H1 (cell line): ENCODE measurements around the gene SCAF1. TPM values are rescaled to one million over a fixed set of nuclear protein-coding genes. Genes with fewer than 3 reads are reported as not detected.
A peak's percentile ranks its signal among the peaks of the same experiment; 100 is the strongest.

Experiments
- CTCF ChIA-PET: fragments of 300-600 bp; sonication (Branson Sonifier 250); formaldehyde crosslinking; loops from one replicate; lab custom pipeline; 2021; ENCODE audit not compliant: partially characterized antibody; lab: Charles Lee
- POLR2A ChIA-PET: fragments of 300-600 bp; sonication (Branson Sonifier 250); formaldehyde crosslinking; loops from one replicate; lab custom pipeline; 2021; ENCODE audit warnings: inconsistent platforms; ENCODE audit not compliant: partially characterized antibody; lab: Charles Lee
- DNase-seq, 2 experiments: peaks; one replicate each; pipeline versions ENCODE4 v3.0.0 to v3.0.0-alpha.2; 2010 to 2022; ENCODE audit warnings: low spot score in 2 of 2, low read depth in 1 of 2, mixed read lengths in 1 of 2
- FAIRE-seq: peaks from 2 replicates; lab custom pipeline; 2011; peaks lifted over from hg19 to GRCh38; lab: Jason Lieb, UNC
- H2AFZ ChIP-seq: 2 replicates; pipeline ENCODE4 v1.8.1; 2012; ENCODE audit warnings: low read length, inconsistent platforms
- H2AK5ac ChIP-seq: 2 replicates; pipeline ENCODE4 v1.6.1; 2013; ENCODE audit warnings: low read depth, low read length
- H2BK120ac ChIP-seq: replicated peaks from 2 replicates; pipeline ENCODE3; 2013; ENCODE audit warnings: low read depth, low read length, inconsistent platforms
- H2BK12ac ChIP-seq: 2 replicates; pipeline ENCODE4 v1.6.1; 2013; ENCODE audit warnings: low read depth, low read length
- H2BK15ac ChIP-seq: 2 replicates; pipeline ENCODE4 v1.6.1; 2013; ENCODE audit warnings: low read length
- H2BK20ac ChIP-seq: 2 replicates; pipeline ENCODE4 v1.6.1; 2013; ENCODE audit warnings: low read length
- H2BK5ac ChIP-seq: 2 replicates; pipeline ENCODE4 v1.6.1; 2013; ENCODE audit warnings: low read depth, low read length
- H3K14ac ChIP-seq: 2 replicates; pipeline ENCODE4 v1.6.1; 2013; ENCODE audit warnings: inconsistent platforms; ENCODE audit not compliant: insufficient read length
- H3K18ac ChIP-seq: 2 replicates; pipeline ENCODE4 v1.6.1; 2013; ENCODE audit warnings: low read length; ENCODE audit errors: extremely low read depth
- H3K23ac ChIP-seq: 2 replicates; pipeline ENCODE4 v1.6.1; 2013; ENCODE audit warnings: inconsistent platforms; ENCODE audit not compliant: insufficient read length
- H3K23me2 ChIP-seq: 2 replicates; pipeline ENCODE4 v1.6.1; 2013; ENCODE audit warnings: low read depth, low read length
- H3K27ac ChIP-seq: 2 replicates; pipeline ENCODE4 v1.6.1; 2011; ENCODE audit warnings: low read depth, low read length, inconsistent platforms
- H3K27me3 ChIP-seq, 4 experiments: replicated peaks in 1 of 4; 1 replicate in 1 of 4; 2 replicates in 3 of 4; pipeline versions ENCODE4 v1.6.1 to v1.8.1; 2011 to 2013; ENCODE audit warnings: low read length in 3 of 4, mild to moderate bottlenecking in 3 of 4, inconsistent platforms in 2 of 4, mixed read lengths in 2 of 4, moderate library complexity in 1 of 4; ENCODE audit not compliant: control insufficient read depth in 3 of 4, insufficient read depth in 3 of 4; ENCODE audit errors: extremely low read depth in 1 of 4
- H3K36me3 ChIP-seq, 4 experiments: 2 replicates each; pipeline versions ENCODE4 v1.6.1 to v1.8.1; 2011 to 2013; ENCODE audit warnings: mild to moderate bottlenecking in 4 of 4, low read length in 3 of 4, moderate library complexity in 2 of 4, control low read depth in 1 of 4, inconsistent platforms in 1 of 4; ENCODE audit not compliant: insufficient read depth in 4 of 4, control insufficient read depth in 2 of 4
- H3K4ac ChIP-seq: replicated peaks from 2 replicates; pipeline ENCODE3; 2013; ENCODE audit warnings: low read length, low read depth, mixed read lengths, inconsistent platforms; ENCODE audit not compliant: insufficient read length
- H3K4me1 ChIP-seq, 4 experiments: replicated peaks in 1 of 4; 1 replicate in 1 of 4; 2 replicates in 3 of 4; pipeline versions ENCODE4 v1.6.1 to v1.8.1; 2011 to 2013; ENCODE audit warnings: low read length in 3 of 4, inconsistent platforms in 2 of 4, mixed read lengths in 1 of 4; ENCODE audit not compliant: insufficient read depth in 4 of 4, control insufficient read depth in 3 of 4
- H3K4me2 ChIP-seq, 2 experiments: 2 replicates each; pipeline versions ENCODE4 v1.6.1 to v1.8.1; 2011 to 2013; ENCODE audit warnings: low read depth in 2 of 2, low read length in 2 of 2, control low read depth in 1 of 2, inconsistent platforms in 1 of 2, mild to moderate bottlenecking in 1 of 2; ENCODE audit not compliant: insufficient read depth in 1 of 2
- H3K4me3 ChIP-seq, 4 experiments: fragments of 200-600, 300-600 bp in 1 of 4; sonication (generic), shearing (Covaris generic), sonication (Bioruptor Twin) in 1 of 4; 2 replicates each; pipeline versions ENCODE4 v1.5.1 to v1.8.1; 2011 to 2016; ENCODE audit warnings: low read length in 4 of 4, low read depth in 3 of 4, control low read depth in 2 of 4, inconsistent platforms in 2 of 4, mild to moderate bottlenecking in 2 of 4, mixed read lengths in 1 of 4, moderate library complexity in 1 of 4; ENCODE audit not compliant: insufficient read depth in 2 of 4; ENCODE audit errors: extremely low read depth in 1 of 4
- H3K56ac ChIP-seq: replicated peaks from 2 replicates; pipeline ENCODE3; 2013; ENCODE audit warnings: low read depth, mild to moderate bottlenecking, mixed read lengths, low read length, inconsistent platforms; ENCODE audit not compliant: insufficient read length
- H3K79me1 ChIP-seq: 2 replicates; pipeline ENCODE4 v1.6.1; 2013; ENCODE audit warnings: low read depth, low read length, control low read depth
- H3K79me2 ChIP-seq, 2 experiments: 2 replicates each; pipeline versions ENCODE4 v1.6.1 to v1.8.1; 2012 to 2013; ENCODE audit warnings: low read length in 2 of 2, mild to moderate bottlenecking in 2 of 2, inconsistent platforms in 1 of 2; ENCODE audit not compliant: insufficient read depth in 2 of 2, control insufficient read depth in 1 of 2
- H3K9ac ChIP-seq, 4 experiments: replicated peaks in 1 of 4; 1 replicate in 1 of 4; 2 replicates in 3 of 4; pipeline versions ENCODE4 v1.6.1 to v1.8.1; 2011 to 2013; ENCODE audit warnings: low read depth in 3 of 4, low read length in 3 of 4, control low read depth in 2 of 4, mild to moderate bottlenecking in 2 of 4, moderate library complexity in 2 of 4, inconsistent platforms in 1 of 4; ENCODE audit errors: extremely low read depth in 1 of 4
- H3K9me3 ChIP-seq, 2 experiments: 2 replicates each; pipeline versions ENCODE4 v1.6.1 to v1.8.1; 2012 to 2013; ENCODE audit warnings: mild to moderate bottlenecking in 2 of 2, moderate library complexity in 2 of 2, control low read depth in 1 of 2, inconsistent platforms in 1 of 2, low read depth in 1 of 2, low read length in 1 of 2, mixed read lengths in 1 of 2; ENCODE audit not compliant: insufficient read depth in 2 of 2
- H4K20me1 ChIP-seq, 2 experiments: replicated peaks in 1 of 2; 2 replicates each; pipeline versions ENCODE3 to v1.8.1; 2011 to 2013; ENCODE audit warnings: inconsistent platforms in 2 of 2, low read length in 2 of 2, mild to moderate bottlenecking in 1 of 2; ENCODE audit not compliant: insufficient read depth in 2 of 2, control insufficient read depth in 1 of 2
- H4K5ac ChIP-seq: 2 replicates; pipeline ENCODE4 v1.6.1; 2013; ENCODE audit warnings: low read length, low read depth, mixed read lengths, inconsistent platforms; ENCODE audit not compliant: insufficient read length
- H4K8ac ChIP-seq: 2 replicates; pipeline ENCODE4 v1.8.0; 2013; ENCODE audit warnings: mild to moderate bottlenecking, moderate library complexity, low read length, inconsistent platforms; ENCODE audit not compliant: insufficient read depth; ENCODE audit errors: extremely low read depth
- H4K91ac ChIP-seq: replicated peaks from 2 replicates; pipeline ENCODE3; 2013; ENCODE audit warnings: low read length, mixed read lengths, inconsistent platforms; ENCODE audit not compliant: insufficient read length
- HDAC6 ChIP-seq: IDR thresholded peaks from one replicate; pipeline ENCODE4 v1.7.1; 2012; ENCODE audit warnings: low read depth, mild to moderate bottlenecking, inconsistent platforms, low read length, moderate library complexity
- JUN ChIP-seq: IDR thresholded peaks from 2 replicates; pipeline ENCODE4 v1.6.1; 2011; ENCODE audit warnings: low read depth, mild to moderate bottlenecking, improper control_type of control experiment, low read length
- KDM5A ChIP-seq: fragments of 200-600 bp; IDR thresholded peaks from 2 replicates; pipeline ENCODE4 v1.7.1; 2012; ENCODE audit warnings: mild to moderate bottlenecking, low read length, inconsistent platforms, mixed read lengths
- PHF8 ChIP-seq: fragments of 200-600 bp; sonication (generic); conservative IDR thresholded peaks from 2 replicates; pipeline ENCODE4 v1.7.1; 2012; ENCODE audit warnings: low read depth, mild to moderate bottlenecking, inconsistent platforms, low read length, moderate library complexity
- TEAD4 ChIP-seq: IDR thresholded peaks from 2 replicates; pipeline ENCODE4 v1.6.1; 2012; ENCODE audit warnings: low read depth, low read length, inconsistent platforms, mixed read lengths
- WGBS, 2 experiments: shearing (Covaris generic) in 1 of 2; methylation state at CpG; one replicate each; pipeline versions ENCODE4 v1.1.6 to v1.1.7; 2013 to 2015; ENCODE audit warnings: low lambda C conversion rate in 2 of 2, mixed read lengths in 2 of 2, inconsistent platforms in 1 of 2, low coverage in 1 of 2, missing lambda C conversion rate in 1 of 2; ENCODE audit not compliant: insufficient replicate concordance in 2 of 2, insufficient coverage in 1 of 2, insufficient read length in 1 of 2; ENCODE audit errors: extremely low coverage in 1 of 2, missing lambda C conversion rate in 1 of 2; 5-methylcytosine and 5-hydroxymethylcytosine counted together
- polyA plus RNA-seq, 7 experiments: library from polyadenylated mRNA; depleted of rRNA in 3 of 7; stranded (reverse) in 5 of 7; unstranded in 2 of 7; fragments of >200 nt in 5 of 7; fragments of 200-250 nt in 2 of 7; gene quantifications; 1 replicate in 5 of 7; 2 replicates in 1 of 7; 4 replicates in 1 of 7; pipeline versions ENCODE4 v1.2.1 to v1.2.3, GENCODE V29; 2011 to 2013; ENCODE audit warnings: missing spikeins in 2 of 7, mixed read lengths in 2 of 7
- total RNA-seq: library from RNA; stranded (reverse); fragmentation: NEBNext Ultra II Directional; extraction: Animal tissue kit (Norgen Biotek cat#: 25700); gene quantifications from 2 replicates; pipeline ENCODE4 v1.2.1, GENCODE V29; 2021
- TF ChIP-seq, protein P1 (sequence below): IDR thresholded peaks from 2 replicates; pipeline ENCODE4 v1.6.1; 2011; ENCODE audit warnings: low read depth, mild to moderate bottlenecking, low read length; ENCODE audit not compliant: insufficient read depth

Gene SCAF1
- total and polyA plus RNA-seq, 2 of the 8 experiments (the other 6 are each of a cell fraction or from before 2014, with no cell fraction given): 9.7 to 81.7 TPM

DNA sequence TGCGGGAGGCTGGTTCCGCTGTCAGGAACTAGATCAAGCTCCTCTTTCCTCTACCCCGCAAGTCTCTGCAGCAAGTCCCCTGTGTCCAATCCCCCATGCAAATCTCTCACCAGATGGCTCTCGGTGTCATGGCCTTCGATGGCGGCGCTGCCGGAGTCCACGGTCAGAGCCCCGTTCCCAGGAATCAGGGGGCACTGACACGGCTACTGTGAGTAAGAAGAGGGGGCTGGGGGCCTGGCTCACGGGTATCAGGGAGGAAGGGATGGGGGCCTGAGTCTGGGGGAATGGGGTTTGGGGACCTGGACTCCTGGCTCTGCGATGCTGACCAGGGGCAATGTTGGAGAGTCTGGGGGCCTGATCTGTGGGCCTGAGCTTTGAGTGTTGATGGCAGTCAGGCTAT lies 4.0 kb downstream of the SCAF1 start:
- Histone ChIP-seq H2AK5ac (no peak overlapping the region), H3K4me3 (no peak overlapping the region), H2BK15ac (no peak overlapping the region), H3K9me3 (no peaks in the 10 kb centered on the region), H2BK5ac (0 out of 2 replicates have a peak overlapping the region, but pooled peaks have one; percentile 52), H3K79me2 (peaks cover 10 to 32% of the 10 kb centered on the region in 2 experiments), H3K9ac (no peak overlapping the region), H3K56ac (no peak overlapping the region), H3K4me1 (peaks cover 2 to 9% (median 5%) of the 10 kb centered on the region in 4 experiments; a peak in 6 of 7 replicates), H3K18ac (no peak overlapping the region), H2BK20ac (no peak overlapping the region), H3K23ac (no peak overlapping the region), H2AFZ (no peak overlapping the region), H4K91ac (no peak overlapping the region), H3K36me3 (peaks cover 6 to 29% (median 16%) of the 10 kb centered on the region in 4 experiments; a peak in 6 of 8 replicates), H3K14ac (no peak overlapping the region), H4K8ac (no peak overlapping the region), H4K20me1 (peaks cover 7 to 21% of the 10 kb centered on the region in 2 experiments), H4K5ac (no peak overlapping the region), H3K23me2 (peaks cover 2% of the 10 kb centered on the region; the same call in 1 of the 2 replicates), H3K79me1 (peaks cover 22% of the 10 kb centered on the region), H2BK12ac (no peak overlapping the region), H3K4ac (no peak overlapping the region), H3K27ac (no peak overlapping the region), H2BK120ac (no peak overlapping the region), H3K27me3 (no peaks in the 10 kb centered on the region), H3K4me2 (no peak overlapping the region)
- no peak for DNase-seq
- ChIA-PET POLR2A (interaction anchor here (1.0 to 50.7 kb wide), 8 partner anchors 10 to 45 kb away, joined by 3 to 840 read pairs (median 12); partner anchors contain the start of genes BCL2L12, CPT1C, IRF3 and PRMT1), CTCF (interaction anchor here (1.7 kb wide), 1 partner anchor 26 kb away, joined by 8 read pairs; no protein-coding TSS in a partner anchor)
- TF ChIP-seq JUN (no peak), PHF8 (no peak), HDAC6 (no peak), TEAD4 (no peak), KDM5A (no peak)
- TF ChIP-seq, protein P1, sequence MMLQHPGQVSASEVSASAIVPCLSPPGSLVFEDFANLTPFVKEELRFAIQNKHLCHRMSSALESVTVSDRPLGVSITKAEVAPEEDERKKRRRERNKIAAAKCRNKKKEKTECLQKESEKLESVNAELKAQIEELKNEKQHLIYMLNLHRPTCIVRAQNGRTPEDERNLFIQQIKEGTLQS: no peak
- FAIRE-seq: no peak
- 98% methylated on average over 13 of the region's 13 CpGs; no CpG with 5 or more reads in 1 of the 2 experiments for WGBS, 2 experiments
